NCI-H2029 (cell line): ENCODE measurements around the gene FCHSD1.
A peak's percentile ranks its signal among the peaks of the same experiment; 100 is the strongest.

Experiments
- DNase-seq: peaks from one replicate; lab custom pipeline; 2025; lab: John Stamatoyannopoulos, UW

FCHSD1 gene

DNA sequence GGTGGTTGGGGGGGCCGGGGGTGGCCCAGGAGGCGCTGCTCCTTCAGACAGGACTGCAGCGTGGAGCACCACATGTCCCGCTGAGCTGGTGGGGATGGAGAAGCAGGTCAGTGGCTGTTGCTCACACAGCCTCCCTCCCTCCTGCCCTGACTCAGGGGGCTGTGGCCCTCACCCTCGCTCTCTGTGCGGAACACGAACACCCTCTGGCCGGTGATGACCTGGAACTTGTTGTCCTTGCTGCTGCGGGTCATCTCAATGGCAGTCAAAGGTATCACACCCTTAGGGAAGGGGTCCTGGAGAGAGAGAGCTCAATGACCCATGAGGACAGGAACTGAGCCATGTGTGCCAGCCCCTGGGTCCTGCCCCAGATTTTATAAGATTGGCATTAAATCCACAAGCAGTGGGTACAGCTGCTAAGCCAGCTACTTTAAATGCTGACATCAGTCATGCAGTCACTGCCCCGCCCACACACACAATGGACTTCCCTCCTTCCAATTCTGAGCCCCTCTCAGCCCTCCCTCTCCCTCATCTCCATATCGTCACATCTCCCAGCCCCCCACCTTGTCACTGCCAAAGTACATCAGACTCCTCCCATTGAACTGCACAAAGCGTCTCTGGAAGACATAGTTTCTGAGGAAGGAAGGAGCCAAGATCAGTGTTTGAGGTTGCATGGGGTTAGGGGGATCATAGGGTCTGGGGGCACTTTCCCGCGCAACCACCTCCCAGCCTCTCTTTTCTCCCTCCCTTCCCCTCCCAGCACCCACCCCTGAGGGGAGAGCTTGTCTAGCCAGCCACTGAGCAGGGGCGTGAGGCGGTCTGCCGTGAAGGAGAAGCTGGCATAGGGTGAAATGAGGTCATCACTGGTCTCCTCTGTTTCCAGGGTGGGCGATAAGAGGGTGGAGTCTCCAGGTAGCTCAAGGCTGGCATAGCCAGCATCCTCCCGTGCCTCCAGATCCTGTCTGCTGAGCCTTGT, 21.9 kb upstream of the FCHSD1 start:
- DNase-seq: no peak

DNA sequence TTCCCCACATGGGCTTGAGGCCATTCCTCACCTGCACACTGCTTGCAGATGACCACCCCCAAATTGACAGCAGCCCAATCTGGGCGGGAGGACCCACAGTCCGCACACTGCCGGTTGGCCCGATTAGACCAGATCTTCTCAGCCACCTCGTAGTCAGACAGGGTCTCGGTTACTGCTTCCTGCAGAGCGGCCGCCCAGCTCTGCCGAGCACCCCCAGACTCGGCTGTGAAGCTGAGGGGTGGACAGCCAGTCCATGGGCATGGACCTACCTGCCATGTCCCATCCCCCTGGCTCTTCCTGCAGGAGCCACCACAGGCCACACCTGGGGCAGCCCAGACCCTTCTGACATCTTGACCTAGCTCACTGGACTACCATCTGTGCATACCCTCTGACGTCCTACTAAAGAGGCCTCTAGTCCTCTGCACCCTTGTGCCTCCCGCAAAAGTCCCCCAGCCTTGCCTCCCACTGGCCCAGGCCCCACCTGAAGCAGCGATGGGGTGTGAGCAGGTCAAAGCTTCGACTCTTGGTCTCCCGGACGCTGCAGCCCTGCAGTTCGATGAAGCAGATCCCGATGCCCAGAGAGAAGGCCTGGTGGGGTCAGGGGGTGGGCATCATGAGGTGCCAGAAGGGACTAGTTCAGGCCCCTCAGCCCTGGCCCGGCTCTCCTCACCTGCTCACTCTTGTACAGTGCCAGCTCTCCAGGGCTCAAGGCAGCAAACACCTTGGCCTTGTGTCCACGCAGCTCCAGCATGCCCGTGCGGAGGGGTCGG, 21.0 kb upstream of the FCHSD1 start:
- no peak for DNase-seq

GRCh38 chr5:141669520-141669919, 18.3 kb upstream of the FCHSD1 start:
- DNase-seq: no peak

DNA sequence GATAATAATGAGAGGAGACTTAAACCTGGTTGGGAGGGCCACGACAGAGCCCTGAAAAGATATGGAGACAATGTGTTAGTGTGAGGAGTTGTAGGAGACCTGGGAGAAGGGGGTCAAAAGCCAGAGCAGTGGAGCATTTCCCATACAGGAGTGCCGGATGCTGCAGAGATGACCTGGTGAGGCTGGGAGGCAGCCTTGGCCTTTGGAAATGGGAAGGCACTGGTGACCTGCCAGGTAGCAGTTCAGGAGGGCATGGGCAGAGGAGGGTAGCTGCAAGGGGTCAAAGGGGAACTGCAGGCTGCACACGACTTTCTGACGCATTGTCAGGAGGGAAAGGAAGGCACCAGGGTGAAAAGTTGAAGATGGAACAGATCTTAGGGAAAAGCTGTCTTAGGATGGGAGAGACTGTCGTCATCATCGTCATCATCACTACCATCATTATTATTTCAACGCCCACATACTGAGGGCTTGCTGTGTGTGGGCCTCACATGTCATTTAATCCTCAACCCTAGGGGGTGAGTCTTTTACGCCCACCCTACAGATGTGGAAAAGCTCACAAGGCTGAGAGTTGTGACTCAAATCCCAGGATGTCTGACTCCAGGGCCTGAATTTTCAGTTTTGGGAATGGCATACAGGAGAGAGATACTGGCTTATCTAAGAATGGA, 17.5 kb upstream of the FCHSD1 start:
- no peak for DNase-seq

DNA sequence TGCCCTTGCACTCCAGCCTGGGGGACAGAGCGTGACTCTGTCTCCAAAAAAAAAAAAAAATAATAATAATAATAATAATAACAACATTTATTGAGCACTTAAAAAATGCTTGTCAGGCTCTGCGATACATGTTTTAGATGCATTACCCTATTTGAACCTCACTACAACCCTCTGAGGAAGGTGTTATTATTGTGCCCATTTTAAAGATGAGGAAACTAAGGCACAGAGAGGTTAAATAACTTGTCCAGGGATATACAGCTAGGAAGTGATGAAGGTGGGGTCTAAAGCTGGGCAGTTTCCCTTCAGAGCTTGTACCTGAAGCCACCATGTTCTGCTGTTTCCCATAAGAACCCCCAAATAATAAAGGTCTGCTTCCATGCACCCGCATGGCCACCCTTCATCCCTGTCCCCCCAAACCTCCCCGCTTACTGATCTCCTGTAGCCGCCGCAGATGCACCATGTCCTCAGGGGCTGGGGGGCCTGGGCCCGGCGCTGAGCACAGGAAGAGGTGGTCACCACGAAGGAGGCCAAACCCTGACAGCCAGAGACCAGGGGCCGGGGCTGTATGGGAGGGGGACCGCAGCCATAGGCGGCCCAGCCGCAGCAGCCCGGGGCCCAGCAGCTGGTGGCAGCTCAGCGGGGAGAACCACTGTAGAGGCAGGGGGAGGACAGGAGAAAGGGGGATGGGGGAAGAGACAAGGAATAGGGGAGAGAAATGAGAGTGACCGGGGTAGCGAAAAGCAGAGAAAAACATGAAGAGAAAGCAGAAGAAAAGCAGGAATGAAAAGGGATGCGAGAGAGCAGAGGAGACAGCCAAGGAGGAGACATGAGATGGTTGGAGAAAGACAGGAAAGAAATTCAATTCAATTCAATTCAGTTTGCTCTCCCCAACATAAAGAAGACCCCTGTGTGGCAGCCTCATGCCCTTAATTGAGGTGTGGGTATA, 15.1 kb upstream of the FCHSD1 start:
- no peak for DNase-seq

DNA sequence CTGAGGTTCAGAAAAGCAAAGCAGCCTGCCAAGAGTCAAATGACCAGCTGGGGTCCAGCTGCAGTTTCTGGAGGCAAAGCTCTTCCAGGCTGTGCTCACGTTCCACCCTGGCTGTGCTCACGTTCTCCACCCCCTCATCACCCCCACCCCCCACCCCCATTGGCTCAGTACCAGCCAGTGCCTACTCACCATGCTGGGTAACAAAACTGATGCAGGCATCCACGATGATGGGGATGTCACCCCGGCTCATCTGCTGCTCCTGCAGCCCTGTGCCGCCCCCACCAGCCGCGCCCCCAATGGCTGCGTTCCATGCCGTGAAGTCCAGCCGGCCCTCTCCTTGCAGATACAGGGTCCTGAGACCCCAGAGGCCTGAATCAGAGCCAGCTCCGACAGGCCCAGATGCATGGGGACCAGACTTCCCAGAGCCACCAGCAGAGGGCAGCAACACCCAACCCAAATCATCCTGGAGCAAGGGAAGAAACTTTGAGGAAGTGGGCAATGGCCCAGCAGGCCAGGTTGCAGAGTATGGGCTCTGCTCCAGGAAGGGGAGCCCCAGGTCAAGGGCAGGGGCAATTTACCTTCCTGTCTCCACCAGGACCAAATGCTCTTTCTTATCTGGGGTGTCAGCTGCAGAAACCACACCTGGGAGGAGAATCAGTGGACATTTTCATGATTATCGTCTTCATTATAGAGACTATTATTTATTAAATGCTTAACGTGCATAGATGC, 13.7 kb upstream of the FCHSD1 start:
- peak; percentile 69 for DNase-seq

DNA sequence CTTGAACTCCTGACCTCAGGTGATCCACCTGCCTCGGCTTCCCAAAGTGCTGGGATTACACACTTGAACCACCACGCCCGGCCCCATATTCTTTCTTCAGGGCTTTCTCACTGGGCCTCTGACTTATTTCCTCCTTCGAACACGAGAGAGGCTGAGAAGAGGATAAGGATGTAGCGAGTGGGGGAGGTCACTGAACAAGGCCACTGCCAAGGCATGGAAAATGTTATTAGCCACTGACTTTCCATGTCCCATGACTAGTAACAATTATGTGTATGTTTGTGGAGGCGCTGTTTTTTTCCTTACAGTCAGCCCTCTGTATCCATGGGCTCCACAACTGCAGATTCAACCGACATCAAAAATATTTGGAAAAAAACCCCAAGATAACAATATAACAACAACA, 12.3 kb upstream of the FCHSD1 start:
- DNase-seq: no peak

DNA sequence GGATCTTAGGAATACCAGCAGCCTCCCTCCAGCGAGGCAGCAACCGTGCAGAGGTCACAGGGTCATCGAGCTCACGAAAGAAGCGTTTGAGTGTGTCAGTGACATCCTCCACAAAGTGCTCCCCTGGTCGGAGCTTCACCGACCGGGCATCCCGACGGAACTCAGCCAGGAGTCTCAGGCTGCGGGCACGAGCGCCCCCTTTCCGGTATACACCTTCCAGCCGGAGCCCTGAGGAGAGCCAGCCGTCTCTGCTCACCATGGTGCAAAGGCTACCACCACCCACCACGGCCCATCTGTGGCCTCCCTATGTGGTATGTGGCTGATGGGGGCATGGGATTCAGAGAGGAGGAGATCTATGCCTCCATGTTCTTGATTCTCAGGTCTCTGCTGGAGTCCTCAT, 10.8 kb upstream of the FCHSD1 start:
- DNase-seq: no peak

DNA sequence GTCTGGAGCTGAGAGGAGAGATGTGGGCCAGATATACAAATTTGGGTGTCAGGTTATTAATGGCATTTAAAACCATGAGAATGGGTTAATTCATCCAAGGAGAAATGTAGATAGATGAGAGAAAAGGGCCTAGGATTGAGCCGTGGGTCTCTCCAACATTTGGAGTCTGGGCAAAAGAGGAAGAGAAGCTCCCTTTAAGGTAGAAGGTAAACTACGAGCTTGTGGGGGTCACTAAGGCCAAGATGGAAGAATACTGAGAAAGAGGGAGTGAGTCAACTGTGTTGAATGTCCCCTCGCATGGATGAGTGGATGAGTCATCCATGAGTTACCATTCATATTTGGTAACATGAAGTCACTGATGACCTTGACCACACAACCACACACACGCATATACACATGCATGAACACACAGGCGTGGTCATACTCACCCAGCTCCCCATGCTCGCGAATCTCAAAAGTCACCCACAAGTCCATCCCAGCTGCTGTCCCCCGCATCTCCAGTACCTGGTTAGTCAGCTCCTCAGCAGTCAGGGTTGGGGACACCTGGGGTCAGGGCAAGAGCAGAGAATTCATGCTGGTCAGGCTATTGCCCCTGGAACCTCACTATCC, 6.8 kb upstream of the FCHSD1 start:
- no peak for DNase-seq

DNA sequence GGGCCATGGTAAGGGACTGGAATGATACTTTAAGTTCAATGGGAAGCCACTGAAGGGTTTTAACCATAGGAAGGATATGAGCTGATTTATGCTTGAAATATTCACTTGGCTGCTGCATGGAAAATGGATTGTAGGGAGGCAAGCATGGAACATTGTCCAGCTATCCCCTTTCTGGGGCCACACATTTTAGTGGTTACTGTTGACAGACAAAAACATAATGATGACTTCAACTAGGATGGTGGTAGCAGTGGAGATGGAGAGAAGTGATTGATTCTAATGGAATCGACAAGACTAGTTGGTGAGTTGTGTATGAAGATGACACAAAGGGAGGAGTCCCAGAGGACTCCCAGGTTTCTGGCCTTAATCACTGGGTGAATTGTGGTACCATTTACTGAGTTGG, 6.2 kb upstream of the FCHSD1 start:
- no peak for DNase-seq

- DNase-seq: no peak
Measured at GRCh38 chr5:141656396-141656795, 5.2 kb upstream of the FCHSD1 start.

- no peak for DNase-seq
Measured at GRCh38 chr5:141655020-141655419, 3.8 kb upstream of the FCHSD1 start.

- DNase-seq: no peak
Measured at GRCh38 chr5:141654298-141654697, 3.1 kb upstream of the FCHSD1 start.

GRCh38 chr5:141651728-141652105, 499 bp upstream of the FCHSD1 start:
- DNase-seq: no peak

DNA sequence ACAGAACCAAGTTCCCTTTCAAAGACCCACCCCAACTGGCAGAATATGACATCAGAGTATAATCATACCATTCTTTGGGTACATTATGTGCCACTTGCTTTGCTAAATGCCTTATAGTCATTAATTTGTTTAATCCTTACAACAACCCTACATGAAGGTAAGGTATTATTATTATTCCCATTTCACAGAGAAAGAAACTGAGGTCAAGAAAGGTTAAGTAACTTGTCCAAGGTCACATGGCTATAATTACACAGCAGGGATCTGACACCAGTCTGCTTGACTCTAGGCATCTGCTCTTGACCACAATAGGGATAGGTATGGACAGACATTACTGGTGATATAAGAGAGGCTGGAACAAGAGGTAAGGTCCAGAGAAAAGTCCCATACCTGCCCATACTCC, 1.2 kb downstream of the FCHSD1 start:
- DNase-seq: no peak

DNA sequence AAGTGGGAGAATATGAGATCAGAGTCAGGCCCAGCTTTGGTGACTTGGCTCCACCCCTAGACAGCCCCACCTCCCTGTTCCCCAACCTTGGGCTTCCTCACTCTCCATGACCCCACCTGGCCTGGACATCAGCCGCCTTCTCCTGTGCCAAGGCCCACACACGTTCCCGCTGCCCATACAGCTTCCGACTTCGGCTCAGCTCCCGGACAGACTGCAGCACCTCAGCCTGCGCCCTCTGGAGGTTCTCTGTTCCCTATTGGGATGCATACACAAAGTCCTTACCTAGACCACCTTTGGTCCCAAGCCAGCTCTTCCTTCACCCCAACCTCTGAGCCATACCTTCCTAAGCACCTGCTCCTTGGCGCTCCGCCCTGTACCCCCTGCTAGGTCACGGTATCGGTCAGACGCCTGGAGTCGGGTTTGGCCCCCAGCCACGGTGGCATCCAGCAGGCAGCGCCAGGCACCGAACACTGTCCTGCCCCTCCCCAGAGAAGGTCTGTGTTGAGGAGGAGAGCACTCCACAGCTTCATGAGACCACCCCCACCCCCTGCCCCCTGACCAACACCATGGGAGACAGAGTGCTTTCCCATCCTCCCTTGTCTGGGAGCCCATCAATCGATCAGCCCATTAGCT, 2.0 kb downstream of the FCHSD1 start:
- no peak for DNase-seq

DNA sequence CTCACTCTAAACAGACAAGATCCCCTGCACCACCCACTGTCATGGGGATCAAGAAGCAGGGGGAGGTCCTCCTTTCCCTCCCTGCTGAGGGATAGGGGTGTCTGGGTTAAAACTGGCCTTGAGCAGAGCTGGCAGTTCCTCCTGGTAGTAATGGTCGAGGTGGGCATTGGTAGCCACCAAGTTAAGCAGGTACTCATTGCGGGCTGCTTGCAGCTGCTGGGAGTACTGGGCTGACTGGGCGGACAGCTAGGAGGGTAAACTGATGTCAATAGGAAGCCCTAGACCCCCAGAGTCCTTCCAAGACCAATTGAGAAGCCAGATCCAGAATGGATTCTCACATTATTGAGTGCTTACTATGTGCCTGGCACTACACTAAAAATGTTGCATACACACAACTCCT, 3.4 kb downstream of the FCHSD1 start:
- DNase-seq: no peak

GRCh38 chr5:141647242-141647641, 4.0 kb downstream of the FCHSD1 start:
- no peak for DNase-seq

GRCh38 chr5:141646026-141646425, 5.2 kb downstream of the FCHSD1 start:
- no peak for DNase-seq
